MCF 10A (cell line): ENCODE data around the gene TMEM161A. TPM values are rescaled to one million over a fixed set of nuclear protein-coding genes. Genes with fewer than 3 reads are reported as not detected.

ENCODE experiments used
- BruUV-seq: library from RNA; stranded (reverse); fragments of 400-500 nt; replicated peaks from 2 replicates; lab custom pipeline; 2021; lab: Mats Ljungman, UMichigan
- CTCF ChIA-PET: fragments of 300-600 bp; sonication (Branson Sonifier 250); formaldehyde crosslinking; extraction: SDS; loops from one replicate; lab custom pipeline; 2021; ENCODE audit warnings: antibody characterized with exemption, inconsistent platforms; lab: Yijun Ruan, JAX
- POLR2A ChIA-PET: fragments of 300-600, 350-650 bp; sonication (Branson Sonifier 250); formaldehyde crosslinking; extraction: SDS; loops from one replicate; lab custom pipeline; 2020; ENCODE audit warnings: antibody characterized with exemption, inconsistent platforms; lab: Yijun Ruan, JAX
- DNase-seq: peaks from one replicate; pipeline ENCODE4 v3.0.0-alpha.2; 2018; ENCODE audit not compliant: unreplicated experiment
- H3K27ac Mint-ChIP-seq: one replicate; pipeline ENCODE4 v1.8.0; 2022; ENCODE audit warnings: mild to moderate bottlenecking, low read depth, mixed read lengths; ENCODE audit not compliant: unreplicated experiment
- H3K27me3 Mint-ChIP-seq: one replicate; pipeline ENCODE4 v1.8.0; 2022; ENCODE audit warnings: mixed read lengths; ENCODE audit not compliant: insufficient read depth, unreplicated experiment
- H3K36me3 Mint-ChIP-seq: one replicate; pipeline ENCODE4 v1.8.0; 2022; ENCODE audit warnings: mild to moderate bottlenecking, moderate library complexity, mixed read lengths; ENCODE audit not compliant: insufficient read depth, unreplicated experiment
- H3K4me1 Mint-ChIP-seq: one replicate; pipeline ENCODE4 v1.8.0; 2022; ENCODE audit warnings: mixed read lengths; ENCODE audit not compliant: insufficient read depth, unreplicated experiment
- H3K4me3 Mint-ChIP-seq: one replicate; pipeline ENCODE4 v1.8.0; 2022; ENCODE audit warnings: mild to moderate bottlenecking, moderate library complexity, mixed read lengths; ENCODE audit not compliant: unreplicated experiment
- H3K9me3 Mint-ChIP-seq: one replicate; pipeline ENCODE4 v1.8.0; 2022; ENCODE audit warnings: mixed read lengths; ENCODE audit not compliant: unreplicated experiment
- CTCF ChIP-seq: fragments of 200-600 bp; IDR thresholded peaks from one replicate; pipeline ENCODE4 v1.8.0; 2022; ENCODE audit warnings: antibody characterized with exemption, mild to moderate bottlenecking; ENCODE audit not compliant: unreplicated experiment
- intact Hi-C: fragments of 100-400 bp; cut with micrococcal nuclease; formaldehyde crosslinking; loops from 2 replicates; pipeline ENCODE4 v1.14.1; 2022
- total RNA-seq: library from RNA; stranded (reverse); gene quantifications from 2 replicates; pipeline ENCODE4 v1.2.3, GENCODE V29; 2022

The TMEM161A gene
- total RNA-seq, 1 experiment from 2014 or later, result 34.8 TPM

GRCh38 chr19:19160461-19161035 is 22.3 kb upstream of the TMEM161A start:
- no peak for TF ChIP-seq CTCF
- peaks cover 6% of the 10 kb centered on the region for H3K36me3 Mint-ChIP-seq
- intact Hi-C loops, result no loop called here
- ChIA-PET POLR2A (no interaction called here), CTCF (interaction anchor here (0.6 to 0.8 kb wide), 2 partner anchors 13 to 457 kb away, joined by 3 read pairs; no protein-coding TSS in a partner anchor)
- no peak overlapping the region for H3K4me3 Mint-ChIP-seq
- DNase-seq, result no peak
- H3K4me1 Mint-ChIP-seq, result no peaks in the 10 kb centered on the region
- H3K27ac Mint-ChIP-seq, result no peak overlapping the region
- no peaks in the 10 kb centered on the region for H3K9me3 Mint-ChIP-seq
- H3K27me3 Mint-ChIP-seq, result no peaks in the 10 kb centered on the region
- BruUV-seq, result no TSS peak

- intact Hi-C loops, result no loop called here
- Mint-ChIP-seq H3K4me3 (no peak overlapping the region), H3K27me3 (no peaks in the 10 kb centered on the region), H3K36me3 (peaks cover 6% of the 10 kb centered on the region), H3K27ac (no peak overlapping the region), H3K4me1 (no peaks in the 10 kb centered on the region), H3K9me3 (no peaks in the 10 kb centered on the region)
- ChIA-PET POLR2A (interaction anchor here (0.6 kb wide), 1 partner anchor 9 kb away, joined by 3 read pairs; no protein-coding TSS in a partner anchor), CTCF (interaction anchor here (0.6 to 4.2 kb wide), 3 partner anchors 13 to 15 kb away, joined by 3 to 25 read pairs (median 4); no protein-coding TSS in a partner anchor)
- no TSS peak for BruUV-seq
- no peak for TF ChIP-seq CTCF
- no peak for DNase-seq
These were observed 21.3 kb upstream of the TMEM161A start for GRCh38 chr19:19159534-19159933.

- peaks cover 6% of the 10 kb centered on the region for H3K36me3 Mint-ChIP-seq
- POLR2A ChIA-PET, result interaction anchor here (1.2 kb wide), 1 partner anchor 358 kb away, joined by 4 read pairs; the partner anchor contains the start of gene NDUFA13
- intact Hi-C loops, result no loop called here
- H3K27me3 Mint-ChIP-seq, result no peaks in the 10 kb centered on the region
- no peaks in the 10 kb centered on the region for H3K4me1 Mint-ChIP-seq
- H3K4me3 Mint-ChIP-seq, result no peak overlapping the region
- TF ChIP-seq CTCF, result no peak
- DNase-seq, result no peak
- no TSS peak for BruUV-seq
- CTCF ChIA-PET, result interaction anchor here (1.0 to 4.2 kb wide), 4 partner anchors 12 to 34 kb away, joined by 3 to 33 read pairs (median 16); no protein-coding TSS in a partner anchor
- H3K27ac Mint-ChIP-seq, result no peak overlapping the region
- H3K9me3 Mint-ChIP-seq, result no peaks in the 10 kb centered on the region
These were observed 19.5 kb upstream of the TMEM161A start for GRCh38 chr19:19157808-19158207.

GRCh38 chr19:19155495-19156219 is 17.4 kb upstream of the TMEM161A start:
- no TSS peak for BruUV-seq
- Mint-ChIP-seq H3K27me3 (no peaks in the 10 kb centered on the region), H3K9me3 (no peaks in the 10 kb centered on the region)

More at GRCh38 chr19:19155495-19156219, 17.4 kb upstream of the TMEM161A start:
- ChIA-PET CTCF (interaction anchor here (0.6 to 4.2 kb wide), 6 partner anchors 7 to 334 kb away, joined by 3 to 33 read pairs (median 4); no protein-coding TSS in a partner anchor), POLR2A (interaction anchor here (1.2 kb wide), 1 partner anchor 32 kb away, joined by 3 read pairs; no protein-coding TSS in a partner anchor)
- Mint-ChIP-seq H3K27ac (no peak overlapping the region), H3K36me3 (peaks cover 6% of the 10 kb centered on the region), H3K4me3 (no peak overlapping the region), H3K4me1 (no peaks in the 10 kb centered on the region)
- no peak for TF ChIP-seq CTCF
- intact Hi-C loops, result no loop called here
- DNase-seq, result no peak
